OCI-LY3 (cell line): ENCODE data around the gene HOMEZ.
"Not testable (repeated sequence)": the region's sequence is repeated elsewhere in the genome, so short reads cannot be mapped to it uniquely, and the experiment has no call there.

ENCODE experiments used
- H2AFZ ChIP-seq: fragments of 200-600, 300-600 bp; shearing (Covaris generic); 2 replicates; pipeline ENCODE4 v1.6.0; 2014; ENCODE audit warnings: antibody characterized with exemption, low read depth, low read length
- H3K27ac ChIP-seq: fragments of 200-600, 300-600 bp; sonication (generic); 2 replicates; pipeline ENCODE4 v1.5.1; 2014; ENCODE audit warnings: mild to moderate bottlenecking, low read length, moderate library complexity, mixed read lengths
- H3K27me3 ChIP-seq: fragments of 200-600, 300-600 bp; sonication (generic); 2 replicates; pipeline ENCODE4 v1.6.1; 2014; ENCODE audit warnings: low read depth, low read length, mixed read lengths
- H3K36me3 ChIP-seq: fragments of 200-600, 300-600 bp; sonication (generic); replicated peaks from 2 replicates; pipeline ENCODE3; 2014; ENCODE audit warnings: low read depth, low read length, mixed read lengths
- H3K4me1 ChIP-seq: fragments of 300-600, 200-600 bp; sonication (generic); 2 replicates; pipeline ENCODE4 v1.6.1; 2014; ENCODE audit warnings: low read length, mixed read lengths
- H3K4me2 ChIP-seq: fragments of 200-600, 300-600 bp; sonication (generic); 2 replicates; pipeline ENCODE4 v1.6.1; 2014; ENCODE audit warnings: low read length, mixed read lengths
- H3K4me3 ChIP-seq: fragments of 300-600, 200-600 bp; sonication (generic); 2 replicates; pipeline ENCODE4 v1.5.1; 2014; ENCODE audit warnings: antibody characterized with exemption, mild to moderate bottlenecking, low read length, moderate library complexity
- H3K79me2 ChIP-seq: fragments of 300-600, 200-600 bp; shearing (Covaris generic); 2 replicates; pipeline ENCODE4 v1.6.1; 2014; ENCODE audit warnings: mild to moderate bottlenecking, low read length, mixed read lengths
- H3K9ac ChIP-seq: fragments of 300-600, 200-600 bp; shearing (Covaris generic); 2 replicates; pipeline ENCODE4 v1.6.0; 2014; ENCODE audit warnings: mild to moderate bottlenecking, low read length, moderate library complexity
- H3K9me3 ChIP-seq: fragments of 200-600, 300-600 bp; shearing (Covaris generic); 2 replicates; pipeline ENCODE4 v1.6.1; 2014; ENCODE audit warnings: low read length, mixed read lengths; ENCODE audit not compliant: insufficient read depth
- H4K20me1 ChIP-seq: fragments of 200-600, 300-600 bp; sonication (generic); 2 replicates; pipeline ENCODE4 v1.6.1; 2016; ENCODE audit warnings: low read length, mixed read lengths; ENCODE audit not compliant: insufficient read depth
- CTCF ChIP-seq: fragments of 200-600, 300-600 bp; sonication (generic); IDR thresholded peaks from 2 replicates; pipeline ENCODE4 v1.5.1; 2014; ENCODE audit warnings: antibody characterized with exemption, low read length, low read depth
- EZH2phosphoT487 ChIP-seq: fragments of 200-600 bp; shearing (Covaris generic); IDR thresholded peaks from 2 replicates; pipeline ENCODE4 v1.6.1; 2018; ENCODE audit warnings: antibody characterized with exemption, mixed run types, low read depth

HOMEZ gene

GRCh38 chr14:23227566-23227965 lies 58.4 kb downstream of the HOMEZ start:
- H2AFZ ChIP-seq, result no peak overlapping the region
- no peaks in the 10 kb centered on the region for H3K4me1 ChIP-seq

GRCh38 chr14:23224958-23225357 lies 61.0 kb downstream of the HOMEZ start:
- not testable (repeated sequence) for H3K9me3 ChIP-seq, H2AFZ ChIP-seq, H3K4me2 ChIP-seq, H4K20me1 ChIP-seq, H3K27ac ChIP-seq, H3K4me1 ChIP-seq, H3K36me3 ChIP-seq, H3K9ac ChIP-seq, H3K4me3 ChIP-seq, H3K79me2 ChIP-seq
- peaks cover 20% of the 10 kb centered on the region for H3K27me3 ChIP-seq

More at GRCh38 chr14:23227566-23227965, 58.4 kb downstream of the HOMEZ start:
- TF ChIP-seq EZH2phosphoT487 (no peak), CTCF (no peak)
- no peak overlapping the region for H3K4me3 ChIP-seq
- H3K27ac ChIP-seq, result no peak overlapping the region
- no peak overlapping the region for H3K4me2 ChIP-seq
- no peaks in the 10 kb centered on the region for H3K79me2 ChIP-seq
- H3K9ac ChIP-seq, result no peak overlapping the region
- H3K9me3 ChIP-seq, result no peaks in the 10 kb centered on the region
- no peaks in the 10 kb centered on the region for H4K20me1 ChIP-seq
- H3K27me3 ChIP-seq, result peaks cover 13% of the 10 kb centered on the region; the same call in 1 of the 2 replicates
- H3K36me3 ChIP-seq, result no peaks in the 10 kb centered on the region
